ENCODE measurements around the gene FAM50B. TPM values are rescaled to one million over a fixed set of nuclear protein-coding genes. Genes with fewer than 3 reads are reported as not detected.

The FAM50B gene
- total RNA-seq, 4 donors from 2014 or later: 12.5 to 26.6 (median 17.6) TPM

GRCh38 chr6:3812596-3812995 is 36.6 kb upstream of the FAM50B start:
- Histone ChIP-seq H3K36me3 (no peaks in the 10 kb centered on the region), H3K4me1 (peaks cover 28 to 35% (median 31%) of the 10 kb centered on the region in 4 donors), H3K27ac (replicated peaks in 1 of 4) (no peak overlapping the region), H3K27me3 (no peaks in the 10 kb centered on the region), H3K4me3 (no peak overlapping the region), H3K9me3 (no peaks in the 10 kb centered on the region)
- TF ChIP-seq, protein P1, sequence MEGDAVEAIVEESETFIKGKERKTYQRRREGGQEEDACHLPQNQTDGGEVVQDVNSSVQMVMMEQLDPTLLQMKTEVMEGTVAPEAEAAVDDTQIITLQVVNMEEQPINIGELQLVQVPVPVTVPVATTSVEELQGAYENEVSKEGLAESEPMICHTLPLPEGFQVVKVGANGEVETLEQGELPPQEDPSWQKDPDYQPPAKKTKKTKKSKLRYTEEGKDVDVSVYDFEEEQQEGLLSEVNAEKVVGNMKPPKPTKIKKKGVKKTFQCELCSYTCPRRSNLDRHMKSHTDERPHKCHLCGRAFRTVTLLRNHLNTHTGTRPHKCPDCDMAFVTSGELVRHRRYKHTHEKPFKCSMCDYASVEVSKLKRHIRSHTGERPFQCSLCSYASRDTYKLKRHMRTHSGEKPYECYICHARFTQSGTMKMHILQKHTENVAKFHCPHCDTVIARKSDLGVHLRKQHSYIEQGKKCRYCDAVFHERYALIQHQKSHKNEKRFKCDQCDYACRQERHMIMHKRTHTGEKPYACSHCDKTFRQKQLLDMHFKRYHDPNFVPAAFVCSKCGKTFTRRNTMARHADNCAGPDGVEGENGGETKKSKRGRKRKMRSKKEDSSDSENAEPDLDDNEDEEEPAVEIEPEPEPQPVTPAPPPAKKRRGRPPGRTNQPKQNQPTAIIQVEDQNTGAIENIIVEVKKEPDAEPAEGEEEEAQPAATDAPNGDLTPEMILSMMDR (IDR thresholded peaks at IDR 0.05): no peak
- TF ChIP-seq POLR2AphosphoS5 (IDR thresholded peaks at IDR 0.05) (no peak), POLR2A (IDR thresholded peaks at IDR 0.05; ENCODE audit: low read depth) (no peak), EP300 (IDR thresholded peaks at IDR 0.05) (no peak)
- no peak for DNase-seq (ENCODE audit: extremely low spot score)
- intact Hi-C loops (cut with DNase I): no loop called here
- 84% methylated on average over 3 of the region's 3 CpGs for WGBS

DNA sequence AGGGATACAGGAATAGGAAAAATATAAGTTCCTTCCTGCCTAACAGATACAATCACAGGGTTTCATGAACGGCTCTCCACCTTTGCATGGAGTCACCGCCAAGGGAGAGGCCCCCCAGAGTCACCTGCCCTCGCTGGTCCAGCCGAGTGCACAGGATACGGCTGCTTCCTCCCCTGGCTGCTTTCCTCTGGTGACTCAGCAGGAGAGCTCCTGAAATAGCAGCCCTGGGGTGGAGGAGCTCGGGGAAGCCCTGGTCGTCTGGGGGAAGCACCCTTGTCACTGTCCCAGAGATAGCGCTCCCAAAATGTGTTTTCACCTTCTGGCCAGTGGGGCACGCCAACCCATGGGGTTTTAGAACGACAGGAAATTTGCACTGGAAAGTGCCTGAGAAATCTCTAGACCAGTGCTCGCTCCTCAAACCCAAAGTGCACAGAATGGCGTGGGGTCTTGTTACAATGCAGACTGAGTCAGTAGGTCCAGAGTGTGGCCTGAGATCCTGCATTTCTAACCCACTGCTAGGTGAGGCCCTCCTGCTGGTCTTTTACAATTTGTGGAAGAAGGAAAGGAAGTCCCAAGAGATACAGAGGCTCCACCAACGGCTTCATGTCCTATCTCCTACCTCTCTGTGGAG is 35.9 kb upstream of the FAM50B start:
- Histone ChIP-seq H3K27me3 (no peaks in the 10 kb centered on the region), H3K4me1 (peaks cover 26 to 31% (median 29%) of the 10 kb centered on the region in 4 donors), H3K27ac (replicated peaks in 1 of 4) (no peak overlapping the region), H3K9me3 (no peaks in the 10 kb centered on the region), H3K4me3 (no peak overlapping the region), H3K36me3 (no peaks in the 10 kb centered on the region)
- WGBS: 31% methylated on average over 11 of the region's 13 CpGs
- intact Hi-C loops (cut with DNase I): no loop called here
- no peak for DNase-seq (ENCODE audit: extremely low spot score)
- peak; percentile 35 to 77 for TF ChIP-seq POLR2AphosphoS5 (IDR thresholded peaks at IDR 0.05)
- TF ChIP-seq, protein P1 (IDR thresholded peaks at IDR 0.05): no peak

DNA sequence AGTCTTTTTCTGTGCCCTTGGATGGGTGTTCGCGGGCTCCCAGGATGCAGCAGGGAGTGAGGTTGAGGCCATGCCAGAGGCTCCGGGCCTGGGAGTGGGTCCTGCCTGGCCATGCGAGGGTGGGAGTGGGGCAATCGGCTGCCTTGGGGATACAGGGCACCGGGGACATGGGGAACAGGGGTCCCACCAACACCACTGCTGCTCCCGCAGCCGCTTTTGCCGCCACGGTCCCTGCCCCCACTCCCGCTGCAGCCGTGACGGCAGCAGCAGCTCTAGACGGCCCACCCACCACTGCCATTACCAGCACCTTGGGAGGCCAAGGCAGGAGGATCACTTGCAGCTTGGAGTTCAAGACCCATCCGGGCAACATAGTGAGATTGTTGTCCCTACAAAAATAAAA is 35.3 kb upstream of the FAM50B start:
- Histone ChIP-seq H3K4me1 (peaks cover 20 to 24% (median 22%) of the 10 kb centered on the region in 4 donors), H3K9me3 (no peaks in the 10 kb centered on the region), H3K36me3 (no peaks in the 10 kb centered on the region), H3K27me3 (no peaks in the 10 kb centered on the region), H3K27ac (replicated peaks in 1 of 4) (no peak overlapping the region), H3K4me3 (no peak overlapping the region)
- 96% methylated on average over 12 of the region's 15 CpGs for WGBS
- DNase-seq (ENCODE audit: extremely low spot score): no peak
- intact Hi-C loops (cut with DNase I): no loop called here
- TF ChIP-seq EP300 (IDR thresholded peaks at IDR 0.05) (no peak), POLR2AphosphoS5 (IDR thresholded peaks at IDR 0.05) (no peak), POLR2A (IDR thresholded peaks at IDR 0.05; ENCODE audit: low read depth) (no peak)
- TF ChIP-seq, protein P1 (IDR thresholded peaks at IDR 0.05): no peak

DNA sequence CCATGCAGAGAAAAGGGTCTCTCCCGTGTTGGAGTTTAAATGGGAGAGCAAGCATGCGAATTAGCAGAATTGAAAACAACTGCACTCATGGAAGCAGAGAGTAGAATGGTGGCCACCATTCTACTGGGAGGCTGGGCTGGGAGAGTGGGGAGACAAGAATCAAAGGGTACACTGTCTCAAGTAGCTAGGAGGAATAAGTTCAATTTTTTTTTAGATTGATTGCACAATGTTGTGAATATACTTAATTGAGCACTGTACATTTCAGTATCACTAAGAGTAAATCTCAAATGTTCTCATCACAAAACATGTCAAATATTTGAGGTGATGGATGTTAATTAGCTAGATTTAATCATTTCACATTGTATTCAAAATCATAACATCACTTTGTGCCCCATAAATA is 34.6 kb upstream of the FAM50B start:
- H3K36me3 ChIP-seq: no peaks in the 10 kb centered on the region
- no peaks in the 10 kb centered on the region for H3K9me3 ChIP-seq
- no peak overlapping the region for H3K27ac ChIP-seq (replicated peaks in 1 of 4)
- TF ChIP-seq, protein P1 (IDR thresholded peaks at IDR 0.05): no peak
- TF ChIP-seq POLR2A (IDR thresholded peaks at IDR 0.05; ENCODE audit: low read depth) (no peak), EP300 (IDR thresholded peaks at IDR 0.05) (no peak), POLR2AphosphoS5 (IDR thresholded peaks at IDR 0.05) (no peak)
- H3K4me3 ChIP-seq: no peak overlapping the region
- intact Hi-C loops (cut with DNase I): no loop called here
- peaks cover 17 to 24% (median 22%) of the 10 kb centered on the region in 4 donors for H3K4me1 ChIP-seq
- DNase-seq (ENCODE audit: extremely low spot score): no peak
- WGBS: 93% methylated on average over 2 of the region's 2 CpGs
- no peaks in the 10 kb centered on the region for H3K27me3 ChIP-seq

DNA sequence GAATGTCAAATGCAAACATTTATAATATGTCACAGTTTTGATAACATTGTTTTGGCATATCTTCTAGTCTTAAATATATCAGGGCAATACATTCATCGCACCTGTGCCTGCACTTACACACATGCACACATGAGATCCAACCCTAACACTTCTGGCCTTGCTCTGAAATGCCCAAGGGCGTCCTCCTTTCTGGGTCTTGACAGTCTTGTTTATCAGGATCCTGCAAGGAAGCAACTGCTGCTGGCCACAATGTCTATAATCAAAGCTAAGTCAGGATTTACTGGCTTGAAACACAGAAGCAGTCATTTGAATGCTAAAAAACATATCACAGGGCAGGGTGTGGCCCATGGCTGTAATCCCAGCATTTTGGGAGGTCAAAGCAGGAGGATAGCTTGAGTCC is 32.9 kb upstream of the FAM50B start:
- no peak for DNase-seq (ENCODE audit: extremely low spot score)
- H3K36me3 ChIP-seq: no peaks in the 10 kb centered on the region
- no peak overlapping the region for H3K27ac ChIP-seq (replicated peaks in 1 of 4)
- no peak overlapping the region for H3K4me3 ChIP-seq
- peaks cover 21 to 34% (median 31%) of the 10 kb centered on the region in 4 donors for H3K4me1 ChIP-seq
- 92% methylated on average over 2 of the region's 2 CpGs for WGBS
- H3K27me3 ChIP-seq: no peaks in the 10 kb centered on the region
- no peaks in the 10 kb centered on the region for H3K9me3 ChIP-seq
- no peak for TF ChIP-seq POLR2AphosphoS5 (IDR thresholded peaks at IDR 0.05)
- no peak for TF ChIP-seq EP300 (IDR thresholded peaks at IDR 0.05)
- TF ChIP-seq, protein P1 (IDR thresholded peaks at IDR 0.05): no peak
- no peak for TF ChIP-seq POLR2A (IDR thresholded peaks at IDR 0.05; ENCODE audit: low read depth)
- intact Hi-C loops (cut with DNase I): no loop called here
